NCI-H1930 (cell line): ENCODE results near the gene IGFN1.
"Not testable (repeated sequence)": the region's sequence is repeated elsewhere in the genome, so short reads cannot be mapped to it uniquely, and the experiment has no call there.

ENCODE experiments used
- DNase-seq, 2 experiments: peaks; one replicate each; lab custom pipeline; 2025; lab: John Stamatoyannopoulos, UW

The IGFN1 gene

GRCh38 chr1:201217146-201217545 lies 26.5 kb downstream of the IGFN1 start:
- DNase-seq, result no peak

GRCh38 chr1:201217851-201218250 lies 27.2 kb downstream of the IGFN1 start:
- no peak for DNase-seq

- DNase-seq, result no peak
Measured at GRCh38 chr1:201218409-201218808, 27.8 kb downstream of the IGFN1 start.

- DNase-seq, result no peak
Measured at GRCh38 chr1:201219481-201220387, 29.1 kb downstream of the IGFN1 start.

GRCh38 chr1:201220388-201220715 lies 29.7 kb downstream of the IGFN1 start:
- no peak for DNase-seq

GRCh38 chr1:201221201-201221846 lies 30.7 kb downstream of the IGFN1 start:
- no peak for DNase-seq

GRCh38 chr1:201222125-201222524 lies 31.5 kb downstream of the IGFN1 start:
- no peak for DNase-seq

GRCh38 chr1:201223852-201224665 lies 33.4 kb downstream of the IGFN1 start:
- no peak for DNase-seq

GRCh38 chr1:201224666-201225370 lies 34.2 kb downstream of the IGFN1 start:
- no peak for DNase-seq

GRCh38 chr1:201226178-201226514 lies 35.5 kb downstream of the IGFN1 start:
- DNase-seq, result no peak

- DNase-seq, result no peak
Measured at GRCh38 chr1:201226859-201227488, 36.4 kb downstream of the IGFN1 start.

GRCh38 chr1:201228011-201228983 lies 37.7 kb downstream of the IGFN1 start:
- DNase-seq, result no peak

- no peak for DNase-seq
Measured at GRCh38 chr1:201229095-201229494, 38.5 kb downstream of the IGFN1 start.

- no peak for DNase-seq
Measured at GRCh38 chr1:201229771-201230635, 39.4 kb downstream of the IGFN1 start.

GRCh38 chr1:201230676-201231075 lies 40.1 kb downstream of the IGFN1 start:
- DNase-seq, result no peak

- not testable (repeated sequence) for DNase-seq
Measured at GRCh38 chr1:201239646-201240045, 49.0 kb downstream of the IGFN1 start.

- no peak for DNase-seq
Measured at GRCh38 chr1:201240171-201240570, 49.5 kb downstream of the IGFN1 start.

- no peak for DNase-seq
Measured at GRCh38 chr1:201241736-201242135, 51.1 kb downstream of the IGFN1 start.

GRCh38 chr1:201245082-201245481 lies 54.5 kb downstream of the IGFN1 start:
- no peak for DNase-seq
